HG02852 (cell line): ENCODE data around the gene STRN4.

Experiments used
- ATAC-seq: cut with Tn5 transposase; IDR thresholded peaks from one replicate; pipeline ENCODE4 v1.9.1; 2021; ENCODE audit warnings: mild to moderate bottlenecking, moderate library complexity; ENCODE audit not compliant: unreplicated experiment

STRN4 gene

GRCh38 chr19:46674416-46675178, 71.7 kb downstream of the STRN4 start:
- no peak for ATAC-seq

DNA sequence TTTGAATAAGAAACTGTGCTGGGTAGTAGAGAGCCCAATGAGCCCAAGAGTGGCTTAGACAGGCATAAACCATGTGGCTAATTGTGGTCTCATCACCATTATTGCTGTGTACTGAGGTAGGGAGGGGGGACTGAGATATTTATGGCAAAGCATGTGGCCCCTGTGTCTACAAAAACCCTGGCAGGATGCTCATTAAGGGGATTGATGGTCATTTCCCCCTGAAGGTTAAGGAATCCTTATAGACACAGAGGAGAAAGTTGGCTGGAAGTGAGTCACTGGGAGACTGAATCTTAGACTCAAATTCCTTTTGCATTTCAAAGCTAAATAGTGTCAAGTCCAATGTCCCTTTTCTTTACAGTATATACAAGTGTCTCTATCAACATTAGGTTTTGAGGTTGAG, 75.4 kb downstream of the STRN4 start:
- ATAC-seq = no peak
